ENCODE measurements around the gene ASCL5.

Gene ASCL5

DNA sequence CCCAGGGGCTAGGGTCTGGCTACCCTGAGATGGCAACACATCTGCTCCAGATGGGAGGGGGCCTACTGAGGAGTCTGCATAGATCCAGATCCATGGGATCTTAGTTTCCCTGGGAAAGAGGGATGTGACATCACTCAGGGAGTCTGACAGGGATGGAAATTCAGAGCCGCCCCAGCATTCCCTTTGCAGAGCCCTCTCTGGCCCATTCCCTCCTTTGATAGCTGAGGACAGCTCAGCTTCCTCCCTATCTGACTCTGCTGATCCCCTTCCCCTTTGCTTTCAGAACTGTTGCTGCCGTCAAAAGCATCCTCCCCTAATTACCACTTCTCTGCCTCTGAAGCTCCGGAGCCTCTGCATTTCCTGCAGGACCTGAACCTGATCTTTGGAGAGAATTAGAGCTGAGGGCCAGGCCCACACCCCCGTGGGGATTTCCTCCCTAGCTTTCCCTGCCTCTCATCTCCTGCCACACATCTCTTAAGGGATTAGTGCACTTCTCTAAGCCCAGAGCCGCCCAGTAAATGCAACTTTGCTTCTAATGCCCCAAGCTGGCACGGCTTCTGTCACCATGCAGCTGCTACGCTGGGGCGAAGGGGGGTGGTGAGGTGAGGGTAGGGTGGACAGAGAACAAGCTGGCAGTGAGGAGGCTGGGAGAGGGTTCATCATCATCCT is 9.5 kb upstream of the ASCL5 start:
- DNase-seq (ENCODE audit: low read depth) = no peak

DNA sequence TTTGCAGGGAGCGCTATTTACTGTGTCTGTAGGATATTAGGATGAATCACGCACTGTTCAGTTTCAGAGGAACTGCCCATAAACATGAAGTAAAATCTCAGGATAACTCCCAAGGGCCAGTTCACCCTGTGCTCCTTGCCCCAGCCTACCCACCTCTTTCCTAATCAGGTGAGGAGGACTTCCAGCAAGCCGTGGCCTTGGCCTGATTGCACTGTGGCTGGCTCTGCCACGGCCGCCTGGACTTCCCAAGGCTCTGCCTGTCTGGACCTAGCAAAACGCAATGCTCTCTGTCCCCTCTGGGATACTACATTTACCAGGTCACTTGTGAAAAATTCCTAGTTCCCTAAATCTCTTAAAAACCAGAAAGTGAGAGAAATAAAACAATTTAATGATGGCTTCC is 7.4 kb upstream of the ASCL5 start:
- DNase-seq (ENCODE audit: low read depth) = no peak

GRCh38 chr1:201131398-201131797 is 4.4 kb upstream of the ASCL5 start:
- DNase-seq (ENCODE audit: low read depth) = no peak

DNA sequence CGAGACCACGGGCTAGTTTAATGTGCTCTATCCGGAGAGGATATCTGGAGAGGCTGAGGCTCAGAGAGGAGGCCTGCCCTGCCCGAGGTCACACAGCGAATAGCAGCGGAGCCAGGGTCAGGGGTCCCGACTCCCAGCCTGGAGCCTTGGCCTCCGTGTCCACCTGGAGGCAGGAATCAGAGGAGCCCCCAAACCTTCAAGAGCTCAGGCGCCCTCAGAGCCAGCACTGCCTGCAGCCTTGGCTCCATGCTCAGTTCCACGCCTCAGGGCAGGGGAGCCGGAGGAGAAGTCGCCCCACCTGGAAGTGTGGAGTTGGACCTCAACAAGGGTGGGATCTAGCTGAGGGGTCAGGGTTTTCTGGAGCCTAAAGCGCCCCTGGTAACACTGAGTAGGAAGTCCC is 2.0 kb upstream of the ASCL5 start:
- DNase-seq (ENCODE audit: low read depth) = no peak

DNA sequence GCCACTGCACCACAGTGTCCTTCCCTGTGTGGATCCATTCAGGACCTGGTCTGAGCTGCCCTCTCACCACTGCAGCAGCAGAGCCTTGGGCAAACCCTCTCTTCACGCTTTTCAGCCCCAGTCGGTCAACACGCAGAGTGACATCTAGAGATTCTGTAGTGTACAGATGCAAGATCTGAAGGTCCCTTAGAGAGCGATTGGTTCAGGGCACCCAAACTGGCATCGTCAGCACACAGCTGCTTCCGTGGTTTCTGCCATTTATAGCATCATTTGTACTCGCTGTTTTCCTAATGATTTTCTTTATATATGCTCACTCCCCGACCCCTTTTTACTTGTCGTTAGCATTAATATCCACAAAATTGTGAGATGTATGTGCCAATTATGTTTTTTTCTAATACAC is 1.5 kb upstream of the ASCL5 start:
- no peak for DNase-seq (ENCODE audit: low read depth)

- DNase-seq (ENCODE audit: low read depth) = no peak
Measured at GRCh38 chr1:201127755-201128455, 921 bp upstream of the ASCL5 start.

DNA sequence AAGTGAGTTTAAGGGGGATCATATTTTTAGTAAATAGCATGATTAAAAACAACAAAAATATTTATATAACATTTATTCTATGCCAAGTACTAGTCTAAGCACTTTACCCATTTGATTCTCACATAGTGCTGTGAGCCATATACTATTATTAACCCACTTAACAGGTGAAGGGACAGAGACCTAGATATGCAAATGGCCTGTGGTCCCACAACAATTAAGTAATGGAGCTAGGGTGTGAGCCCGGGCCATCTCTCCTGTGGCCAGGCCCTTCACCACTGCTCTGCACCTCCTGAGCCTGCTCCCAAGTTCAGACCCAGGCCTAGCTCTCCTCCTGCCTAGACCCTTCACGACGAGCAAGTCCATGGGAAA is 537 bp downstream of the ASCL5 start:
- no peak for DNase-seq (ENCODE audit: low read depth)

- no peak for DNase-seq (ENCODE audit: low read depth)
Measured at GRCh38 chr1:201125800-201126199, 1.2 kb downstream of the ASCL5 start.

GRCh38 chr1:201125019-201125418 is 2.0 kb downstream of the ASCL5 start:
- DNase-seq (ENCODE audit: low read depth) = no peak

- no peak for DNase-seq (ENCODE audit: low read depth)
Measured at GRCh38 chr1:201123866-201124265, 3.1 kb downstream of the ASCL5 start.

- DNase-seq (ENCODE audit: low read depth) = no peak
Measured at GRCh38 chr1:201122321-201122957, 4.5 kb downstream of the ASCL5 start.

- DNase-seq (ENCODE audit: low read depth) = no peak
Measured at GRCh38 chr1:201119206-201120197, 7.5 kb downstream of the ASCL5 start.

- no peak for DNase-seq (ENCODE audit: low read depth)
Measured at GRCh38 chr1:201116091-201116490, 10.9 kb downstream of the ASCL5 start.

DNA sequence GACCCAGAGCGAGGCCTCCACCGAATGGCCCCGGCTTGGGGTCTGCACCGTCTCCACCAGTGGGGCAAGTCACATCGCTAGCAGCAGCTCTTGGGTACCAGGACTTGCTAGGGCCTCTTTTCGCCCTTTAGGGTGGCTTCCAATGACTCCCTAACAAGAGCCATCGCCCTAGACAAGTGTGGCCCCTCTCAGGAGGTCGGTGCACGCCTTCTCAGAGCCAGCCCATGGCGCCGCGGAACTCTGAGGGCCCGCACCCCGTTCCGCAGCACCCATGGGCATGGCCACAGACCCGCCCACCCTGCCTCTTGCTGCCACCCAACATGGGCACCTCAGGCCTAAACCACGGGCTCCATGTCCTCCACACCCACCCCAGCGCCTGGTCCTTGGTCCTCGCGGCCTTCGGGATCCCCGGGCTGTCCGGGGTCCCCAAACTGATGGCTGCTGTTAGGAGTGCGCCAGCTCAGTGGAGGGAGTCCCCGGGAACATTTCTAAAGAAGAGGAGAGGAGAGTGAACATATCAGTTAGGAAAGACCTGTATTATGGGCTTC is 11.5 kb downstream of the ASCL5 start:
- DNase-seq (ENCODE audit: low read depth) = no peak

DNA sequence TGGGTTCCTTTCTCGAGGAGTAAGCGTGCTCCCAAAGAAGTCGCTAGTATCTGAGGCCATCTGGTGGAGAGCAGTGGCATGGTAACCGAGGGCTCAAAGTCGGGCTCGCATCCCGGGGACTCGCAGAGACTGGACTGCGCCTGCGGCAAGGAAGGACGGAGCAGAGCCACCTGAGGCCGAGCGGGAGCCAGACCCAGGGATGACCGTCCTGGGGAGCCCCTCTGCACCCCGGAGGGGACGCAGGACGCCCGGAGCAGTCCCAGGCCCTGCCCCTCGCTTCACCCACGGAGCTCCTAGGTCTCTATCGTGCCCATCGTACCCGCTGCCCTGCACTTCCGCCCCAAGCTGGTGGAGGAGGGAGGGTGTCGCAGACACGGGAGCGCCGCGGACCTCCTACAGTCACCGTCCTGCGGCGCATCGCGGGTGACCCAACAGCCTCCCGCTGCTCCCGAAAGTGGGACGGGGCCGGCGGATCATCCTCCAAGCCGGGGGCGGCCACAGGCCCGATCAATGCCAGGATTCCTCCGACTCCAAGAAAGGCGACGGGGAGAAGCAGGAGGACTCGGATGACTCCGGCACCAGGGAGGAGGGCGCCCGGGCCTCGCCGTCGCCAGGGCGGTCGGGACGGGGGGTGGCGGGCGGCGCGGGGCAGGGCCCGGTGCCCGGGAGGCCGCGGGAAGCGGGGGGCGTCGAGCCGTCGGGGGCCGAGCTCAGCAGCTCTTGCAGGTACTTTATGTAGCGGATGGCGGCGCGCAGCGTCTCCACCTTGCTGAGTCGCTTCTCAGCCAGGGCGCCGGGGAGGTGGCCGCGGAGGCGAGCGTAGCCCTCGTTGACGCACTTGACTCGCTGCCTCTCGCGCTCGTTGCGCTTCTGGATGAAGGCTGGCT is 12.5 kb downstream of the ASCL5 start:
- DNase-seq (ENCODE audit: low read depth) = peak; percentile 64

- DNase-seq (ENCODE audit: low read depth) = no peak
Measured at GRCh38 chr1:201113451-201114244, 13.3 kb downstream of the ASCL5 start.

- DNase-seq (ENCODE audit: low read depth) = no peak
Measured at GRCh38 chr1:201112926-201113325, 14.1 kb downstream of the ASCL5 start.

DNA sequence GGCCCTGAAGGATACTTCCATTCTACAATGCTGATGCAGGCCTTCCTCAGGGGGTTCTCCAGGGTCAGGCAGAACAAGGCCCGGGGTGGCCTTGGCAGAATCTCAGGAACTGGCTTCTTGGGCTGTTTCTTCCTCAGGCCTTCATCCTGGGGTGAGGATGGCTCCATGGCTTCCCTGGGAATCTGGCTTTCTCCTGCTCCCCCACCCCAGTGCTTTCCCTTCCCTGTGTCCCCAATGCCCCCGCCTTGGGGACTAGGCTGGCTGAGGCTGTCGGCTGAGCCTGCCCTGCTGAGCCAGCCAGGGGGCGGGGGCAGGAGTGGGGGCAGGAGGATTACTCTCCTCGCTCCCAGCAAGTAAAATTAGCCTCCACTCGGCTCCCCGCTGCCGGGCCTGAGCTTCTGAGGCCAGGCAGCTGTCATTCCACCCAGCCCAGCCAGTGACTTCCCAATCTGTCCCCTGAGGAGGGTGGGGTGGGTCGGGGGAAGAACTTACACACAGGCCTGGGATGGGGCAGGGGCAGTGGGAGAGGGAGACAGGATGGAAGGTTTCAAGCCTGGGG is 14.7 kb downstream of the ASCL5 start, which contains the start of gene CACNA1S:
Gene CACNA1S (minus strand): TSS at position 254 of the 559 bp plus-strand sequence. CDS start 87 bp downstream, at position 167.
- no peak for DNase-seq (ENCODE audit: low read depth)

DNA sequence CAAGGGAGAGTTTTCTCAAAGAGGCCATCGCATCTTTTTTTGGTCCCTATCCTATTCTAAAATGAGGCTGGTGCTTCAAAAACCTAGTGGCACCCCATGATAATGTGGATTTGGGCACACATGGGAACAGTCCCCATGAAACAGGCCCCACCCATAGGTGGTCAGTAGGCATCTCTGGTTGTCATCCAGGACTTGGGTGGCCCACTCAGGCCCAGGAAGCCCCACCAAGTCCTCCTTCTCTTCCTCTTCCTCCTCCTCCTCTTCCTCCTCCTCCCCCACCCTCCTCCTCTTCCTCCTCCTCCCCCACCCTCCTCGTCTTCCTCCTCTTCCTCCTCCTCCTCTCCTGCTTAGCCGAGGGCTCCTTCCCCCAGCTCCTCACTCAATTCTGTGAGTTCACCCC is 15.3 kb downstream of the ASCL5 start:
- no peak for DNase-seq (ENCODE audit: low read depth)

- DNase-seq (ENCODE audit: low read depth) = no peak
Measured at GRCh38 chr1:201111156-201111555, 15.8 kb downstream of the ASCL5 start.
